B cell (primary cell): ENCODE results near the gene MYL11.

ENCODE experiments used
- EZH2 ChIP-seq: IDR thresholded peaks from 2 replicates; pipeline ENCODE4 v1.6.1; 2012; ENCODE audit warnings: borderline replicate concordance, low read depth, mild to moderate bottlenecking, moderate library complexity, low read length; ENCODE audit not compliant: insufficient read depth, poor library complexity, severe bottlenecking
- TF ChIP-seq, protein P1 (sequence below): fragments of 200-600 bp; IDR thresholded peaks from one replicate; pipeline ENCODE4 v1.8.0; 2022; ENCODE audit warnings: antibody characterized with exemption, mild to moderate bottlenecking

DNA sequence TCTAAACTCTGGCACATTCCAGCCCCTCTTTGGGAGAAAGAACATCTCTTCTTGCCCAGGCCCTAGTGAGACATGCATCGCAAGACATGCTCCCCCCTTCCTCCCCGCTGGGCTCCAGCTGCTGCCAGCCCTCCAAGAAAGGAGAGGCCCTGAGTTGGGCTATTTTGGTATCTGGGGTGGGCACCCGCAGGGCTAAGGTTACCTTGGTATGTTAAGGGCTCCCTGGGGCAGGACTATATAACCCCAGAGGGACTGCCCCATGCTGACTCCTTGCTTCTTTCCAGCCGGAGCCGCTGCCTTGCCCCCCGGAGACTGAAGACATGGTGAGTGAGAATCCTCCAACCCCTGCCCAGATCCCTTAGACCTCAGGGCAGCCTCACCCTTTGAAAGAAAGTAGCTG is at the start of gene MYL11:
- TF ChIP-seq, protein P1, sequence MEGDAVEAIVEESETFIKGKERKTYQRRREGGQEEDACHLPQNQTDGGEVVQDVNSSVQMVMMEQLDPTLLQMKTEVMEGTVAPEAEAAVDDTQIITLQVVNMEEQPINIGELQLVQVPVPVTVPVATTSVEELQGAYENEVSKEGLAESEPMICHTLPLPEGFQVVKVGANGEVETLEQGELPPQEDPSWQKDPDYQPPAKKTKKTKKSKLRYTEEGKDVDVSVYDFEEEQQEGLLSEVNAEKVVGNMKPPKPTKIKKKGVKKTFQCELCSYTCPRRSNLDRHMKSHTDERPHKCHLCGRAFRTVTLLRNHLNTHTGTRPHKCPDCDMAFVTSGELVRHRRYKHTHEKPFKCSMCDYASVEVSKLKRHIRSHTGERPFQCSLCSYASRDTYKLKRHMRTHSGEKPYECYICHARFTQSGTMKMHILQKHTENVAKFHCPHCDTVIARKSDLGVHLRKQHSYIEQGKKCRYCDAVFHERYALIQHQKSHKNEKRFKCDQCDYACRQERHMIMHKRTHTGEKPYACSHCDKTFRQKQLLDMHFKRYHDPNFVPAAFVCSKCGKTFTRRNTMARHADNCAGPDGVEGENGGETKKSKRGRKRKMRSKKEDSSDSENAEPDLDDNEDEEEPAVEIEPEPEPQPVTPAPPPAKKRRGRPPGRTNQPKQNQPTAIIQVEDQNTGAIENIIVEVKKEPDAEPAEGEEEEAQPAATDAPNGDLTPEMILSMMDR: no peak
- TF ChIP-seq EZH2: no peak
